ENCODE results near the gene MAP4K3.

Gene MAP4K3

DNA sequence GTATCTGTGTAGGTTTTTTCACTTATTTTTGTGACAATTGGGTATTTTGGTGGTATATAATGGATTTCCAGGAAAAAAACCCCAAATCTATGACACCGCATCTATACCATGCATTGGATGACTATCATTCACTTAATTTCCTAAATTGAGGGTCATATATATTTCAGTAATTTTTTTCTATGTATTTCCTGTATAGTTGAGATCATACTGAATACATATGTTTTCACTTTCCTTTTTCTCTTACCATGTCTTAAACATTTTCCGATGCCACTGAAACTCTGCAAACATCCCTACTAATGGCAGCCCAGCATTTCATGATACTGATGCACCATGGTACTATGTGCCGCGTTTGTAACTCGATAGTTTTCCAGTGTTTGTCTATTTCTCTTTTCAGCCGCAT lies 233.7 kb downstream of the MAP4K3 start:
- H3K36me3 ChIP-seq (ENCODE audit: control insufficient read depth in 4 of 4, insufficient read depth in 4 of 4, low read length in 3 of 4) = no peaks in the 10 kb centered on the region
- 100% methylated on average over 4 of the region's 6 CpGs for WGBS (ENCODE audit: insufficient coverage)
- no peak overlapping the region for H3K27ac ChIP-seq (ENCODE audit: insufficient read depth in 1 of 2, low read depth in 1 of 2, low read length in 2 of 2, poor library complexity in 1 of 2, severe bottlenecking in 2 of 2)
- ChIA-PET POLR2A (no interaction called here), CTCF (no interaction called here)
- H3K4me3 ChIP-seq (ENCODE audit: control insufficient read depth in 1 of 7, extremely low read depth in 1 of 7, insufficient read depth in 4 of 7, low read depth in 2 of 7, low read length in 6 of 7) = no peak overlapping the region
- no peaks in the 10 kb centered on the region for H3K4me1 ChIP-seq (ENCODE audit: control extremely low read depth in 1 of 4, control insufficient read depth in 4 of 4, insufficient read depth in 4 of 4, low read length in 3 of 4)
- DNase-seq = no peak
- peaks cover 0 to 1% (median 0%) of the 10 kb centered on the region in 5 experiments for H3K9me3 ChIP-seq (ENCODE audit: control extremely low read depth in 1 of 5, control insufficient read depth in 4 of 5, insufficient read depth in 2 of 5, low read depth in 1 of 5, low read length in 4 of 5)
- H3K27me3 ChIP-seq (replicated peaks in 2 of 5; ENCODE audit: control insufficient read depth in 4 of 5, insufficient read depth in 5 of 5, low read length in 4 of 5) = no peaks in the 10 kb centered on the region

DNA sequence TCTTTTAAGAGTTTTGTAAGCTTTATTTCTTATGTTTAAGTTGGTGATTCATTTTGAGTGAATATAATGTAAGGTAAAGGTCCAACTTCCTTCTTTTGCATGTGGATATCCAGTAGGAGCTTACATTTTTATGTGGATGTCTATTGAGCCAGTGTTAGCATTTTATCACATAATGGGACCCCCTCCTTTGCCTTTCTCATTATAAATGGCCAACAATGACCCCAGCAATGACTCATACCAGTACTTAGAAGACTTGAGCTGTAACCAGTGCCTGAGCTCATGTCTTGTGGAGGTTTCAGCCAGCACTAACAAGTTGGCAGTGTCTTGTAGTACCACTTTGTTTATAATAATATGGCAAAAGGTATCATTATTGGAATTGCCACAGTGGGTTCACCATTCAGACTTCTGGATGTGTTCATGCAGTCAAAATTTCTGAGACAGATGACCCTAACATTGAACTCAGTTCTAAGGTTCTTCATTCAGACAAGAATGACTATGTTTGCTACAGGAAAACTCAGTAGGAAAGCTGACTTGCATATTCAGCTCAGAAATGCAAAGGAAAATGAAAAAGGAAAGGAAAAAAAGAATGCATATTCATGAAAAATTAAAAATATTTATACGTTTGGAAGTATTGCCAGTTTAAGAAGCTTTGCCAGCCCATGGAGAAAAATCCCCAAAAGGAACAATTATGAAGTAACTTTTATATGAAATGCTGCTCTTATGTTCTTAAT lies 234.3 kb downstream of the MAP4K3 start:
- peak in 1 of 3 donors; percentile 4 for DNase-seq
- Histone ChIP-seq H3K4me1 (ENCODE audit: control extremely low read depth in 1 of 4, control insufficient read depth in 4 of 4, insufficient read depth in 4 of 4, low read length in 3 of 4) (no peaks in the 10 kb centered on the region), H3K9me3 (ENCODE audit: control extremely low read depth in 1 of 5, control insufficient read depth in 4 of 5, insufficient read depth in 2 of 5, low read depth in 1 of 5, low read length in 4 of 5) (peaks cover 0 to 1% (median 0%) of the 10 kb centered on the region in 5 experiments), H3K27ac (ENCODE audit: insufficient read depth in 1 of 2, low read depth in 1 of 2, low read length in 2 of 2, poor library complexity in 1 of 2, severe bottlenecking in 2 of 2) (no peak overlapping the region), H3K4me3 (ENCODE audit: control insufficient read depth in 1 of 7, extremely low read depth in 1 of 7, insufficient read depth in 4 of 7, low read depth in 2 of 7, low read length in 6 of 7) (no peak overlapping the region), H3K27me3 (replicated peaks in 2 of 5; ENCODE audit: control insufficient read depth in 4 of 5, insufficient read depth in 5 of 5, low read length in 4 of 5) (no peaks in the 10 kb centered on the region), H3K36me3 (ENCODE audit: control insufficient read depth in 4 of 4, insufficient read depth in 4 of 4, low read length in 3 of 4) (no peaks in the 10 kb centered on the region)
- ChIA-PET POLR2A (no interaction called here), CTCF (no interaction called here)
- no CpG with 5 or more reads among the region's 1 CpG for WGBS (ENCODE audit: insufficient coverage)

Data from common myeloid progenitor, CD34-positive (primary cell).